Neutrophil (primary cell): ENCODE data around the gene OR4D1.

ENCODE experiments used
- H3K27ac ChIP-seq: fragments of 200-600 bp; sonication (generic); 2 replicates; pipeline ENCODE4 v1.5.1; 2016; ENCODE audit warnings: mild to moderate bottlenecking, moderate library complexity
- H3K27me3 ChIP-seq: fragments of 200-600 bp; sonication (generic); 2 replicates; pipeline ENCODE4 v1.6.0; 2016; ENCODE audit warnings: mild to moderate bottlenecking
- H3K36me3 ChIP-seq: fragments of 200-600 bp; sonication (generic); 2 replicates; pipeline ENCODE4 v1.5.1; 2017
- H3K4me1 ChIP-seq, 2 experiments: fragments of 200-600 bp in 1 of 2; sonication (generic) in 1 of 2; 1 replicate in 1 of 2; 2 replicates in 1 of 2; pipeline versions ENCODE4 v1.5.1 to v1.6.1; 2013 to 2016; ENCODE audit warnings: low read depth in 1 of 2, low read length in 1 of 2, mild to moderate bottlenecking in 1 of 2, moderate library complexity in 1 of 2; ENCODE audit not compliant: control insufficient read depth in 1 of 2, insufficient read depth in 1 of 2
- H3K4me3 ChIP-seq, 2 experiments: fragments of 200-600 bp in 1 of 2; sonication (generic) in 1 of 2; 1 replicate in 1 of 2; 2 replicates in 1 of 2; pipeline ENCODE4 v1.5.1; 2013 to 2016; ENCODE audit warnings: low read depth in 1 of 2, low read length in 1 of 2, mild to moderate bottlenecking in 1 of 2, moderate library complexity in 1 of 2
- H3K9me3 ChIP-seq: fragments of 200-600 bp; sonication (generic); 2 replicates; pipeline ENCODE4 v1.5.1; 2016
- TF ChIP-seq, protein P1 (sequence below): fragments of 200-600 bp; sonication (generic); IDR thresholded peaks from 2 replicates; pipeline ENCODE4 v1.5.1; 2016; ENCODE audit warnings: antibody characterized with exemption

Gene OR4D1

GRCh38 chr17:58204796-58205195 is 56.6 kb downstream of the OR4D1 start:
- Histone ChIP-seq H3K27ac (no peak overlapping the region), H3K27me3 (peaks cover 5% of the 10 kb centered on the region), H3K4me1 (no peaks in the 10 kb centered on the region), H3K9me3 (no peaks in the 10 kb centered on the region), H3K36me3 (peaks cover 9% of the 10 kb centered on the region), H3K4me3 (no peak overlapping the region)
- TF ChIP-seq, protein P1, sequence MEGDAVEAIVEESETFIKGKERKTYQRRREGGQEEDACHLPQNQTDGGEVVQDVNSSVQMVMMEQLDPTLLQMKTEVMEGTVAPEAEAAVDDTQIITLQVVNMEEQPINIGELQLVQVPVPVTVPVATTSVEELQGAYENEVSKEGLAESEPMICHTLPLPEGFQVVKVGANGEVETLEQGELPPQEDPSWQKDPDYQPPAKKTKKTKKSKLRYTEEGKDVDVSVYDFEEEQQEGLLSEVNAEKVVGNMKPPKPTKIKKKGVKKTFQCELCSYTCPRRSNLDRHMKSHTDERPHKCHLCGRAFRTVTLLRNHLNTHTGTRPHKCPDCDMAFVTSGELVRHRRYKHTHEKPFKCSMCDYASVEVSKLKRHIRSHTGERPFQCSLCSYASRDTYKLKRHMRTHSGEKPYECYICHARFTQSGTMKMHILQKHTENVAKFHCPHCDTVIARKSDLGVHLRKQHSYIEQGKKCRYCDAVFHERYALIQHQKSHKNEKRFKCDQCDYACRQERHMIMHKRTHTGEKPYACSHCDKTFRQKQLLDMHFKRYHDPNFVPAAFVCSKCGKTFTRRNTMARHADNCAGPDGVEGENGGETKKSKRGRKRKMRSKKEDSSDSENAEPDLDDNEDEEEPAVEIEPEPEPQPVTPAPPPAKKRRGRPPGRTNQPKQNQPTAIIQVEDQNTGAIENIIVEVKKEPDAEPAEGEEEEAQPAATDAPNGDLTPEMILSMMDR: no peak

DNA sequence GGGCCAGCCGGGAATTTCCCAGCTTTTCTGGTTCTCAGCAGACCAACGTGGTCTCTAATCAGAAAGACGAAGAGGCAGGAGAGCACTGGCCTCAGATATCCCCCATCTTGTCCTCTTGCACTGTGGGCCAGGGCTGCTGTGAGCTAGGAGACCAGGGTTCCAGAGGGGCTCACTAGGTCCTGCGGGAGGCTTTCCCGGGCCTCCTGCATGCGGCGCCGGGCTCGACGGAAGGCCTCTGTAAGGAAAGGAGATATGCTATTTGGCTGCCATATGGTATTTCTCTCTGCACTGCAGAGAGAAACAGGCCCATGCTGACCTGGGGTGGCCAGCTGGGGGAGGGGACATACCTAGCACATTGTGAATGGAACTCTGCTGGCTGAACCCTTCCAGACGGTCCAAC is 57.8 kb downstream of the OR4D1 start:
- H3K36me3 ChIP-seq: peaks cover 9% of the 10 kb centered on the region
- no peak overlapping the region for H3K27ac ChIP-seq
- H3K4me1 ChIP-seq: no peaks in the 10 kb centered on the region
- H3K9me3 ChIP-seq: no peaks in the 10 kb centered on the region
- no peaks in the 10 kb centered on the region for H3K27me3 ChIP-seq
- H3K4me3 ChIP-seq: no peak overlapping the region
- TF ChIP-seq, protein P1: no peak

GRCh38 chr17:58207451-58207850 is 59.3 kb downstream of the OR4D1 start:
- TF ChIP-seq, protein P1: no peak
- Histone ChIP-seq H3K4me3 (no peak overlapping the region), H3K9me3 (no peaks in the 10 kb centered on the region), H3K27me3 (no peaks in the 10 kb centered on the region), H3K27ac (no peak overlapping the region), H3K36me3 (peaks cover 9% of the 10 kb centered on the region), H3K4me1 (no peaks in the 10 kb centered on the region)

- no peaks in the 10 kb centered on the region for H3K9me3 ChIP-seq
- no peaks in the 10 kb centered on the region for H3K27me3 ChIP-seq
- H3K4me1 ChIP-seq: no peaks in the 10 kb centered on the region
- peaks cover 9% of the 10 kb centered on the region for H3K36me3 ChIP-seq
- no peak overlapping the region for H3K4me3 ChIP-seq
- no peak overlapping the region for H3K27ac ChIP-seq
- TF ChIP-seq, protein P1: no peak
These were observed 60.2 kb downstream of the OR4D1 start for GRCh38 chr17:58208344-58208743.
